Activated T-cell treated with anti-CD3 and anti-CD28 coated beads for 1 hour (primary cell): ENCODE results near the gene HEPHL1.

Experiments
- DNase-seq: peaks from one replicate; pipeline ENCODE4 v3.0.0-alpha.2; 2020; ENCODE audit warnings: low read depth

Gene HEPHL1

GRCh38 chr11:94025690-94026394 lies 4.7 kb downstream of the HEPHL1 start:
- no peak for DNase-seq

DNA sequence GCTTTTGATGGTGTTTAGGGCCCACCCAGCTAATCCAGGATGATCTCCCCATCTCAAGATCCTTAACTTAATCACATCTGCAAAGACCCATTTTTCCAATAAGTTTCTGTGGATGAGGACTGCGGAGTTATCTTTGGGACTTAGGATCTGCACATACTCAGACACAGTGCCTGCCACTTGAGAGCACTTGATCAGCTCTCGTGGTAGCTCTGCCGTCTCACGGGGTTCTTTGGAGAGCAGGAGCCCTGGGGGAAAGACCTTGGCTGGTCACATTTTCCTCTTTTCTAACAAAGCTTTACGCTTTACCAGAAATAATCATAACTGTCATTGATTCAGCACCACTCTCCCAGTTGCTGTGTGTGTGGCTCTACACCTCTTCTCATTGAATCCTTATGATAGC lies 6.1 kb downstream of the HEPHL1 start:
- no peak for DNase-seq

- no peak for DNase-seq
Measured at GRCh38 chr11:94028436-94028835, 7.3 kb downstream of the HEPHL1 start.

- no peak for DNase-seq
Measured at GRCh38 chr11:94030059-94030458, 8.9 kb downstream of the HEPHL1 start.

- DNase-seq: no peak
Measured at GRCh38 chr11:94031625-94032024, 10.5 kb downstream of the HEPHL1 start.

- no peak for DNase-seq
Measured at GRCh38 chr11:94032066-94032465, 10.9 kb downstream of the HEPHL1 start.

DNA sequence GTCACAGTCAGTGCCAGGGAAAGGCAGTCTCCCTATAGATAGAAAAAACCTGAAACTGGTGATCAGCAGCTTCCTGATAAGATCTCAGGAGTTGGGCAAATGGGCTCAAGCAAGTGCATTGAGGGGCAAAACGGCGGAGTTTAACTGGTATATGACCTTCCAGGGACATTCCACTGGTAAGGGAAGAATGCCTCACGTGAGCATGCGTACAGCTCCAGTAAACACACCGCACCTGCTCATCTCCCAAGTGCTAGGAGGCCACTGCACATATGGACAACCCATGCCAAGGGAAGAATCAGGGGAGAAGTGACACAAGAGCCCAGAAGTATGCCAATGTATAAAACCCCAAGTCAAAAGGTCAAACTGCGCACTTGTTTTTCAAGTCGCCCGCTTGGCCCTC lies 11.6 kb downstream of the HEPHL1 start:
- no peak for DNase-seq

GRCh38 chr11:94034207-94034606 lies 13.1 kb downstream of the HEPHL1 start:
- DNase-seq: no peak

- no peak for DNase-seq
Measured at GRCh38 chr11:94036096-94036495, 14.9 kb downstream of the HEPHL1 start.

- DNase-seq: no peak
Measured at GRCh38 chr11:94043241-94043640, 22.1 kb downstream of the HEPHL1 start.

GRCh38 chr11:94046796-94047195 lies 25.6 kb downstream of the HEPHL1 start:
- DNase-seq: no peak

GRCh38 chr11:94048032-94048709 lies 27.0 kb downstream of the HEPHL1 start:
- DNase-seq: no peak

GRCh38 chr11:94049351-94049750 lies 28.2 kb downstream of the HEPHL1 start:
- no peak for DNase-seq

DNA sequence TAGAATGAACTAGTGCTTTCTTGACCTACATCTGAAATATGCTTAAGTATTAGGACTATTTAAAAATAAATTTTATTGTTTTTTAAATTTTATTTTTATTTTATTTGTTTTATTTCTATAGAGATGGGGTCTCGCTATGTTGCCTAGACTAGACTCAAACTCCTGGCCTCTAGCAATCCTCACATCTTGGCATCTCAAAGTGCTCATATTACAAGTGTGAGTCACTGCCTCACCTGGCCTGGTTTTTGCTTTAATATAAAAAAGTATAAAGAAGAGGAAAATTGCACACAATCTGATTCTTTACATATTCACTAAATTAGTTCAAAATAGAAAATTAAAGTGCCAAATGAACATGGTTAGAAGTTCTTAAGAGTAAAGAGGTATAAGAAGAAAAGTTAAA lies 37.5 kb downstream of the HEPHL1 start:
- DNase-seq: no peak

DNA sequence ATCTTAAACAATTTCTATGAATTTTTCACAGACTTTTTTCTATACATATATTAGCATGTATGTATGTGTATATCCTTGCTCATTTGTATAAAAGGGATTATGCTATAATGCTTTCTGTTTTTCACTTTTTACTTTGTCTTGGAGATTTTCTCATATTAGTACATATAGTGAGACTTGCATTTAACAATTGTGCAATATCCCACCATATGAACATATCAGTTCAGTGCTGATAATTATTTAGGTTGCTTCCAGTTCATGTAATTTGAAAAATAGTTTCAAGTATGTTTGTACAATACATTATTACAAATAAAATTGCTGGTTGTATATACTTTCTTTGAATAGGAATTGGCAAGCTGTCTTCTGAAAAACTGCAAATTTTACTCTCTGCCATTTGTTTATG lies 37.9 kb downstream of the HEPHL1 start:
- DNase-seq: no peak

DNA sequence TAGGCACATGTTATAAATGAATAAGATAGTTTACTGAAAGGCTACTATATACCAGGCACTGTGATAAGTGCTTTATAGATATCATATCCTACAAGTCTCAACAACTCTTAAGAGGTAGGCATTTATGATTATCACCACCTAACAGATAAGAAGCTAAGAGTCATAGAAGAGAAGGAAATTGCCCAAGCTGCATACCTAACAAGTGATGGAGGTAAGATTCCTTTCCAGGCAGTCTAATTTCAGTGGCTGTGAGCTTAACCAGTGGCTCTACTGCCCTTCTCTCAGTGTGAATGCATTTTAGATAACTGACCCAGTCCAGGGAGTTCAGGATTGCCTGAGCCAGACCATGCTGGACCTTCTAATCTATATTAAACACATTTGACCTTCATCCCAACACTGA lies 39.2 kb downstream of the HEPHL1 start:
- DNase-seq: no peak

GRCh38 chr11:94062360-94062759 lies 41.2 kb downstream of the HEPHL1 start:
- DNase-seq: no peak

DNA sequence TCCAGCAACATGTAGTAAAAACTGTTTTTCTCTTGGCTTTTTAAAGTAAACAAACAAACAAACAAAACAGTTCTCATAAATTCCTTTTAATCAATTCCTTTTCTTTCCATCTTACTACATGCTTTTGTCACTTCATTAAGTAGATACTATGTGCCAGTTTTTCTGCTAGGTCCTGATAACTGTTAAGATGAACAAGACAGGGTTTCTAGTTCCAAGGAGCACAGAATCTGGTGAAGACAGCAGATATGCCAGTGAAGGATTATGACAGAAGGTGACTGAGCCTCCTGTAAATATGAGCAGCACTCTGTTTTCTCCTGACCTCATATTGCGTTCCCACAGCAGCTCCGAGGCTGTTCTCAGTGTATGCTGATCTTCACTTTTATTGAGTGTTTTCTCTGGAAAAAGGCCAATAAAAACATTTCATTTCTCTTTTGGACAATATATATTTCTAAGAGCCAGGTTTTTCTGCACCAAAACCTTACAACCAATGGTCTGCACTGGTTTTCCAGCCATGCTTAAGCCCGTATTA lies 45.8 kb downstream of the HEPHL1 start:
- DNase-seq: no peak

DNA sequence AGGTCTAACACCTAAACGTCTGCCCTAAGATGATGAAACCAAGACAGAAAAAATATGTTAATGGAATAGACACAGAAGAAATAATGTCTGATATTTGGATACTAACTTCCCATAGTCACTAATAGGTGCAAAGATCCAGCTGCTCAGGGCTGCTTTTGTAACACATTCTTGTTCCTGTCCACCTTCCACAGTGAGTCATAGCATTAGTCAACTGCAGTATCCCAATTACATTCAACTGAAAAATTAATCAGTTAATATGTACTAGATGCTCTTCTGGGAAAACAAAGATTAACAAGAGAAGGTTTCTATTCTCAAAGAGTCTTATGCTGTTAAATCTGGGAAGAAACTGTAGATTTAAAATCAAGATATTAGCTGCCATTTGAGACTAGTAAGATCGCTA lies 47.6 kb downstream of the HEPHL1 start:
- no peak for DNase-seq

GRCh38 chr11:94077552-94078293 lies 56.6 kb downstream of the HEPHL1 start:
- DNase-seq: no peak

- no peak for DNase-seq
Measured at GRCh38 chr11:94084164-94084563, 63.0 kb downstream of the HEPHL1 start.

DNA sequence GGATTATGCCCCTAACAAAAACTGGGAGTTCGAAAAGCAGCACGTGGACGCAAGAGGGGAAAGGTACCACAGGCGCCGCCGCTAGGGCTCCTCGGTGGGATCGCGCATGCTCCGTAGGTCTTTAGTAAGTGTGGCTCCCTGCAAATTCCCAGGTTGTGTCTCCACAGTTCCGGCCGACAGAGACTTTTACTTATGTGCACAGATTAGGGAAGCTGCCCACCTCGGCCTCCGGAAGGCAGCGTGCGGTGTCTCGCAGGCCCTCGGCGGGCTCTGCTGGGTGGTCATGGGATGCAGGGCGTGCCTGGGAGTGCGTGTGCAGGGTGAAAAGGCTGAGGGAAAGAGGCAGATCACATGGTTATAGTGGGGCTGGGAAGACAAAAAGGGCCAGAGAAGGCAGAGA lies 67.8 kb downstream of the HEPHL1 start:
- no peak for DNase-seq

- DNase-seq: no peak
Measured at GRCh38 chr11:94089341-94089740, 68.2 kb downstream of the HEPHL1 start.
